ENCODE measurements around the gene SLC16A10. TPM values are rescaled to one million over a fixed set of nuclear protein-coding genes. Genes with fewer than 3 reads are reported as not detected.
"Not testable (repeated sequence)": the region's sequence is repeated elsewhere in the genome, so short reads cannot be mapped to it uniquely, and the experiment has no call there.

SLC16A10 gene
- total RNA-seq, 4 donors from 2014 or later = 1.5 to 8.9 (median 4.2) TPM

GRCh38 chr6:111061508-111061907 lies 25.8 kb upstream of the SLC16A10 start:
- H3K27ac ChIP-seq = no peak overlapping the region
- no peaks in the 10 kb centered on the region for H3K36me3 ChIP-seq
- no peaks in the 10 kb centered on the region for H3K27me3 ChIP-seq
- H3K4me3 ChIP-seq = no peak overlapping the region
- no peaks in the 10 kb centered on the region for H3K4me1 ChIP-seq
- in situ Hi-C loops (cut with MboI; ENCODE audit: low pct_ligation_motif_present in 1 of 4, low pct_unique_long_range_greater_than_20kb in 1 of 4, low sequenced_read_pairs in 3 of 4) = loop anchor here in 1 of 4 donors (25.0 kb wide), 1 partner anchor 151 kb away; no protein-coding TSS in a partner anchor
- H3K9me3 ChIP-seq = peaks cover 5% of the 10 kb centered on the region in 2 donors
- no peak for TF ChIP-seq CTCF (IDR thresholded peaks at IDR 0.05)
- TF ChIP-seq POLR2AphosphoS5 (IDR thresholded peaks at IDR 0.05) = no peak
- no peak for TF ChIP-seq POLR2A (IDR thresholded peaks at IDR 0.05)
- TF ChIP-seq EP300 (IDR thresholded peaks at IDR 0.05; ENCODE audit: low read depth) = no peak
- DNase-seq = no peak
- intact Hi-C loops (cut with DNase I; ENCODE audit: low total_unique reads) = no loop called here
- 73% methylated on average over 5 of the region's 5 CpGs; no CpG with 5 or more reads in 1 of the 2 donors for WGBS, 2 donors (ENCODE audit: low coverage in 1 of 2)

- H3K27me3 ChIP-seq; H3K4me3 ChIP-seq; intact Hi-C loops (cut with DNase I; ENCODE audit: low total_unique reads); DNase-seq; H3K9me3 ChIP-seq; H3K27ac ChIP-seq; H3K36me3 ChIP-seq; H3K4me1 ChIP-seq: not testable (repeated sequence)
- 90 to 93% methylated on average over 2 to 5 of the region's 5 CpGs for WGBS, 2 donors (ENCODE audit: low coverage in 1 of 2)
- in situ Hi-C loops (cut with MboI; ENCODE audit: low pct_ligation_motif_present in 1 of 4, low pct_unique_long_range_greater_than_20kb in 1 of 4, low sequenced_read_pairs in 3 of 4) = loop anchor here in 1 of 4 donors (25.0 kb wide), 1 partner anchor 150 kb away; no protein-coding TSS in a partner anchor
Measured at GRCh38 chr6:111061985-111062384, 25.3 kb upstream of the SLC16A10 start.

- H3K4me3 ChIP-seq; DNase-seq; H3K27ac ChIP-seq; H3K9me3 ChIP-seq; H3K4me1 ChIP-seq; H3K27me3 ChIP-seq; intact Hi-C loops (cut with DNase I; ENCODE audit: low total_unique reads); H3K36me3 ChIP-seq: not testable (repeated sequence)
- in situ Hi-C loops (cut with MboI; ENCODE audit: low pct_ligation_motif_present in 1 of 4, low pct_unique_long_range_greater_than_20kb in 1 of 4, low sequenced_read_pairs in 3 of 4) = loop anchor here in 1 of 4 donors (25.0 kb wide), 1 partner anchor 149 kb away; no protein-coding TSS in a partner anchor
- 90% methylated on average over 5 of the region's 5 CpGs; no CpG with 5 or more reads in 1 of the 2 donors for WGBS, 2 donors (ENCODE audit: low coverage in 1 of 2)
Measured at GRCh38 chr6:111062860-111063259, 24.4 kb upstream of the SLC16A10 start.

GRCh38 chr6:111068109-111068865 lies 19.0 kb upstream of the SLC16A10 start:
- WGBS, 2 donors (ENCODE audit: low coverage in 1 of 2) = 65 to 68% methylated on average over 8 of the region's 8 CpGs
- in situ Hi-C loops (cut with MboI; ENCODE audit: low pct_ligation_motif_present in 1 of 4, low pct_unique_long_range_greater_than_20kb in 1 of 4, low sequenced_read_pairs in 3 of 4) = loop anchor here in 1 of 4 donors (25.0 kb wide), 1 partner anchor 144 kb away; no protein-coding TSS in a partner anchor
- TF ChIP-seq CTCF (IDR thresholded peaks at IDR 0.05) (no peak), EP300 (IDR thresholded peaks at IDR 0.05; ENCODE audit: low read depth) (no peak), POLR2AphosphoS5 (IDR thresholded peaks at IDR 0.05) (no peak), POLR2A (IDR thresholded peaks at IDR 0.05) (no peak)

GRCh38 chr6:111068866-111069234 lies 18.5 kb upstream of the SLC16A10 start:
- H3K36me3 ChIP-seq = no peaks in the 10 kb centered on the region
- H3K9me3 ChIP-seq = peaks cover under 1 to 2% of the 10 kb centered on the region in 2 donors
- WGBS, 2 donors (ENCODE audit: low coverage in 1 of 2) = 77 to 86% methylated on average over 1 to 2 of the region's 2 CpGs
- in situ Hi-C loops (cut with MboI; ENCODE audit: low pct_ligation_motif_present in 1 of 4, low pct_unique_long_range_greater_than_20kb in 1 of 4, low sequenced_read_pairs in 3 of 4) (loop anchor here in 1 of 4 donors (25.0 kb wide), 1 partner anchor 143 kb away; no protein-coding TSS in a partner anchor), intact Hi-C loops (cut with DNase I; ENCODE audit: low total_unique reads) (no loop called here)
- no peak overlapping the region for H3K27ac ChIP-seq
- TF ChIP-seq EP300 (IDR thresholded peaks at IDR 0.05; ENCODE audit: low read depth) (no peak), CTCF (IDR thresholded peaks at IDR 0.05) (no peak), POLR2AphosphoS5 (IDR thresholded peaks at IDR 0.05) (no peak), POLR2A (IDR thresholded peaks at IDR 0.05) (no peak)
- DNase-seq = no peak
- no peaks in the 10 kb centered on the region for H3K27me3 ChIP-seq
- no peaks in the 10 kb centered on the region for H3K4me1 ChIP-seq
- no peak overlapping the region for H3K4me3 ChIP-seq

More at GRCh38 chr6:111068109-111068865, 19.0 kb upstream of the SLC16A10 start:
- no peaks in the 10 kb centered on the region for H3K36me3 ChIP-seq
- intact Hi-C loops (cut with DNase I; ENCODE audit: low total_unique reads) = no loop called here
- no peak for DNase-seq
- no peak overlapping the region for H3K4me3 ChIP-seq
- H3K9me3 ChIP-seq = peaks cover 5% of the 10 kb centered on the region in 2 donors
- no peaks in the 10 kb centered on the region for H3K4me1 ChIP-seq
- H3K27me3 ChIP-seq = no peaks in the 10 kb centered on the region
- H3K27ac ChIP-seq = no peak overlapping the region
